ENCODE results near the gene METTL17.
"Not testable (repeated sequence)": the region's sequence is repeated elsewhere in the genome, so short reads cannot be mapped to it uniquely, and the experiment has no call there.

Gene METTL17

DNA sequence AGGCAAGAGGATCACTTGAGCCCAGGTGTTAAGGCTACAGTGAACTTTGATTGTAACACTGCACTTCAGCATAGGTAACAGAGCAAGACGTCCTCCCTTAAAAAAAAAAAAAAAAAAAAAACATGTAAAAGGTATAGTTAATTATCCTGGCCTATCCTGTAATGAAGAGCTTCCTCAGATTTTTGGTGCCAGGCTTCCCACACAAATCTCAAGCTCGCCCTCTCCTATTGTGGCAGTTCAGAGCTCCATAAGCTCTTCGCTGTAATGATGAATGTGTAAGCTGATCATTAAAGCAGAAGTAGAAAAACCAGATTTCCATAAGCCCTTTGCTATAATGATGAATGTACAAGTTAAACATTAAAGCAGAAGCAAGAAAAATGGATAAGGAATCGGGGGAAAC lies 7.3 kb downstream of the METTL17 start:
- DNase-seq (ENCODE audit: low spot score): no peak

DNA sequence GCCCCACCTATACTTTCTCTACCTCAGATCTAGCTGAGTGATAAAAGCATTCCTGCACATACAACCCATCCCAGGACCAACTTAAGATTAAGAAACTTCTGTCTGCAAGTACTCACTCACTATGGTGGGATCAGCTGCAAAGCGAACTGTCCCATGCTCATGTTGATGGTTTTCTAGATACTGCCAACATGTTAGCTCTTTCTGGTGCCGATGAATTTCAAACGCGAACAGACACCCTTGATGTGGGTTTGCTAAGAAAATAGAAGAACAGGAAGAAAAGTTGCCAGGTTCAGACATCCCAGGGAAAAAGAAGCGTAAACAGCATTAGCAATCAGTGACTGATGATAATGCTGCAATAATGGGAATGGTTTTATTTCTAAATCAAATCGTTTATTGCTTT lies 7.8 kb downstream of the METTL17 start:
- no peak for DNase-seq (ENCODE audit: low spot score)

GRCh38 chr14:20998139-20998538 lies 8.4 kb downstream of the METTL17 start:
- DNase-seq (ENCODE audit: low spot score): no peak

GRCh38 chr14:20998674-20999366 lies 9.0 kb downstream of the METTL17 start, which contains the start of gene SLC39A2:
Gene SLC39A2, plus strand, starts transcription at chr14:20999293. Its CDS starts 154 bp downstream, at chr14:20999447.
- no peak for DNase-seq (ENCODE audit: low spot score)

- no peak for DNase-seq (ENCODE audit: low spot score)
These were observed 9.8 kb downstream of the METTL17 start for GRCh38 chr14:20999591-20999990.

GRCh38 chr14:21001218-21001617 lies 11.4 kb downstream of the METTL17 start:
- DNase-seq (ENCODE audit: low spot score): no peak

DNA sequence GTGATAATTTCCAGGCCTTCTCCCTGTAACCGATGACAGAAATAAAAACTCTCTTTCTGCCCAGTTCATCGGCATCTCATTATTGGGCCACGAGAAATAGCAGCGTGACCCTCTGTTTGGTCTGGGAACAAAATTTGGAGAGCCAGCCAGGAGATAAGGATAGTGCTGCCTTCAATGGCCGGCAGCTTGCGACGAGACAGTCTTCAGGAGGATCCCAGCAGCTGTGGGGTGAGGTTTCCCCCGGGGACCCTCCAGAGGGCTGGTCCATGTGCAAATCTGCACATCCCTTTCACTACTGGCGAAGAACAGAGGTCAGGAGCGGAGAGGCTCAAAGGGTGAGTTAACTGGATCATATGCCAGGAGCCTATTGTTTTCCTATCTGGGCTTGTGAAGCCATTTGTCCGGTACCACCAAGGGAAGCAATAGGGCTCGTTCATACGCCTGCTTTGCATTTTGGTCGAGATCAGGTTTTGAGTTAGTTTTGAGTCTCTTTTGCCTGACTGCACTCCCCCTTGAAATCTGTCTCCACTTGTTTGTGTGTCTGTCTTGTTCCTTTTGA lies 14.1 kb downstream of the METTL17 start:
- DNase-seq (ENCODE audit: low spot score): no peak

DNA sequence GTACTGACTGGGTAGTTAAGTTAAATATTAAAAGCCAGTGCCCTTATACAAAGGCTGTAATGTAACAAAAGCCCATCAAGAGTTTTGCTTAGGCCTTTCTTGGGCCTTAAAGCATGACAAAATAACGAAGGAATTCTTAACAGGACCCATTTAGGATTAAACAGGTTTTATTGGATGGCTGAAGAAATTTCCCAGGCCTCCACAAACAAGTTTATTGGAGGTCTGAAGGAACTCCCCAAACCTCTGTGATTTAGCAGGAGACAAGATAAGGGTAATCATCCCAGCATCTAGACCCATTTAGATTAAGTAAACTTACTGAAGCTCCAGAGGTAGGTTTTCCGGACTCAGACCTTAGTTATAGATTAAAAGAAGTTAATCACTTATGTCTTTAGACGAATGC lies 19.9 kb downstream of the METTL17 start:
- not testable (repeated sequence) for DNase-seq (ENCODE audit: low spot score)

DNA sequence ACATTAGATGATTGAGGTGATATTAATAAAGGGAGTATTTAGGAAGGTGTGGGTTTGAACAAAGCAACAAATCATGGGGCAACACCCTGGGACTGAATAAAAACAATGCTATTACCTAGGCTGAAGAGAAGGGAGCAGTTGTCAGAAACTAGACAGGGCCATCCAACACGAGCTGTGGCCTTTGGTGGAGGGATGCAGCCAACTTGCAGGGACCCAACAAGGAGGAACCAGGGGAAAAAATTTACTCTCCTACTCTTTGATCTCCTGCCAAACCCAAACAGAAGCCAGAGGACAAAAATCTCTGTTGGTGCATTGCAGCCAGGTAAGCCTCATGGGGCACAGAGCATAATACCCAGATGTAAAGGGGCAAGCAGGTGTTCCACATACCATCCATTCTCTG lies 21.4 kb downstream of the METTL17 start:
- DNase-seq (ENCODE audit: low spot score): no peak

GRCh38 chr14:21014761-21015190 lies 25.0 kb downstream of the METTL17 start:
- peak; percentile 76 for DNase-seq (ENCODE audit: low spot score)

DNA sequence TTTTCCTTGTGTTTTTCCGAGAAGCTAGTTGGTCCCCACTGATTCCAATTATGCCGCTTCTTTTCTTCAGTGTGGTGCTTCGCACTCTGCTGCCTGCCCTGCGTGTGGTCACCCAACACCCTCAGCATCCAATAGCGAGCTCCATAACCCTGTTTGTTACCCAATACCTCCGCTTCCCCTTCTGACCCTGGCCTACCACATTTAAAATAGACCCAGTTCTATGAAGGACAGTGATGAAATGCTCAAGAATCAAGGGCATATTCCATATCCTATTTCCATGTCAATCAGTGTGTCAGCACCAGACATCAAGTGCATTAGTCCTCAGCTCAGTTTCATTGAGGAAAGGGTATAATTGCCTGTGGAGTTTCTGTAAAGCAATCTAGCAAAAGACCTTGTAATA lies 25.5 kb downstream of the METTL17 start:
- no peak for DNase-seq (ENCODE audit: low spot score)

DNA sequence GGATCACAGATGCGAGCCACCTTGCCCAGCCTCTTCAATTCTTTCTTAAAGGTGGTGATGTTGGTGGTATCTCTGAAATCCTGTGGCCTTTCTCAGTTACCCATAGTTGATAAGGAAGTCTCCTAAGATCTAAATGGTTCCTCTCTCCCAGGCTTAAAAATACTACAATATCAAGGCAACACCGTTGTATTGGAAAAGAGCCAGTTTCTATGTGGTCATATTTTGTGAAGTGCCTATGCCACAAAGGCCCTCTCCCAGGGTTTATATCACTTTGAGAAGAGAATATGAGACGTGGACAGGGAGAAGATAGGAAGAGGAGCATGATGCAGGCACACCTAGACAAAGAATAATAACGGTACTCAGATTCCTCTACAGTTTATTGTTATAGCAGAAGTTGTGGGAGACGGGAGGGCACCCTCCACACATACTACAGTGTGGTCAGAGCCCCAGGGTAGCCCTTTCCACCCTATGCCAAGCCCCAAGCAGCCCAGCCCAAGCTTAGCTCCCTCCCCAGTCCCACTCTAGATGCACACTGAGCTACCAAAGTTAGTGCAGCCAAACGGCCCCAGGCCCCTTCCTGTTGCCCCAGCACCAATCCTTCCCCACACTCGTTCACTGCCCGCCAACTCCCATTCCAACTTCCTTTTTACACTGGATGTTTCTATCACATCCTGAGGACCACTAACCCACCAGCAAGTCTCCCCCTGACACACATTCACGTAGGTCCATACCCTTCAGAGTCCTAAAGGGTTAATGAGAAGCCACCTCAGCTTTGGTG lies 26.8 kb downstream of the METTL17 start:
- DNase-seq (ENCODE audit: low spot score): no peak

- no peak for DNase-seq (ENCODE audit: low spot score)
These were observed 27.9 kb downstream of the METTL17 start for GRCh38 chr14:21017528-21018245.

DNA sequence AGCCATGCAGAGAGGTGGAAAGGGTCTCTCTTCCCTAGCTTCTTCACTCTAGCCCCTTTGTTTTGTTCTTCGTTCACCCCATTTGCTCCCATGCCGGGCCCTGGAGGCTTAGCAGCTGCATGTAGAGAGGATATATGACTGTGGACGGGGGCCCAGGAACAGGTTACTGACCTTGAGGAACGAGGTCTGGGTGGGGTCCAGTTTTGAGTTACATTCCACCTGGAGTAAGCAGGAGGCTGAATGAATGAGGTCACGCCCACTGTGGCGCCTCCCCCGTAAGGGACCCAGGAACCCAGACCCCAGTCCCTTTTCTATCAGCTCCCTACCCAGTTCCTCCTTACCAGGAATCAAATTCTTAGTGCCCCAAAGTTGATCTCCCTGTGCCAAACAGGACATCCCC lies 28.5 kb downstream of the METTL17 start:
- DNase-seq (ENCODE audit: low spot score): no peak

DNA sequence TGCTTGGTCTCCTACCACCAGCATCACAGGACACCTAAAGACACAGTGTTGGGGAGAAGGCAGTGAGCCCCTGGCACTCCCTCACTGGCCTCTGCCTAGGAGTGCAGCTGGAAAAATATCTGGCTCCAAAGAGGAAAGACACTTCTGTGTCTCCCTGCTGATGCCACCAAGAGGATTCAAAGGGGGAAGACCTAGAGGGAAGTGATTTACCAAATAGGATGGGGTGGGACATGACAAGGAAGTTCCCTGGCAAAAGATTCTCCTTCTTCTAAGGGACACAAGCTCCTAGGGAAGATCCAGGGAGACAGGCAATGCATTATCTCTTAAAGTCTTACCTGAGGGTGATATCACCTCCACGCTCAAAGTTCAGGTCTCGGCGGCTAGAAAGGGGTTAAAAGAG lies 29.0 kb downstream of the METTL17 start:
- DNase-seq (ENCODE audit: low spot score): no peak

- DNase-seq (ENCODE audit: low spot score): no peak
These were observed 29.6 kb downstream of the METTL17 start for GRCh38 chr14:21019366-21019765.

DNA sequence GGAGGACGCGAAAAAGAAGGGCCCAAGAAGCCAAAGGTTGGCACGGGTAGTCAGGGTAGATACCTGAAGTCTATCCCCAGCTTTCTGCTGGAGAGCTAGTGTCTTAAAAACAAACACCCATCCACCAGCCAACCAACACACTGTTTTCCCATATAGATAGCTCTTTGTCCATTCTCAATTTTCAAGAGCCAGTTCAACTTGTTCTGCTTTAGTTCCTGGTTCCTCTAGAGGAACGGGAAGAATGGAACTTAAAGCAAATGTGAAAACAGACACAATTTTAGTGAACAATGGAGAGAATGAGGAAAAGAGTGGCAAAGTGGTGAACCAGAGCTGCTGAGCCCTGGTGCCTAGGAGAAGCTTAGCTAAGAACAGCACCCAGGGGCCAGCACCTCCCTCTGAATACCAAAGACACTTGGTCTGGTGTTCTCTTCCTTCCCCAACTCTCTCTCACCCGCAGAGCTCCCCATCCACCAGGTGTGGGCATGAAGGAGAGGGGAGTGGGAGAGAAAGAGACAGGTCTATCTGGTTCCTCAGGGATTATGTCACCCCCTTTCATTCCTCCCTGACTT lies 31.3 kb downstream of the METTL17 start:
- no peak for DNase-seq (ENCODE audit: low spot score)

- DNase-seq (ENCODE audit: low spot score): no peak
These were observed 32.9 kb downstream of the METTL17 start for GRCh38 chr14:21022686-21023085.

GRCh38 chr14:21023174-21023573 lies 33.4 kb downstream of the METTL17 start:
- no peak for DNase-seq (ENCODE audit: low spot score)

DNA sequence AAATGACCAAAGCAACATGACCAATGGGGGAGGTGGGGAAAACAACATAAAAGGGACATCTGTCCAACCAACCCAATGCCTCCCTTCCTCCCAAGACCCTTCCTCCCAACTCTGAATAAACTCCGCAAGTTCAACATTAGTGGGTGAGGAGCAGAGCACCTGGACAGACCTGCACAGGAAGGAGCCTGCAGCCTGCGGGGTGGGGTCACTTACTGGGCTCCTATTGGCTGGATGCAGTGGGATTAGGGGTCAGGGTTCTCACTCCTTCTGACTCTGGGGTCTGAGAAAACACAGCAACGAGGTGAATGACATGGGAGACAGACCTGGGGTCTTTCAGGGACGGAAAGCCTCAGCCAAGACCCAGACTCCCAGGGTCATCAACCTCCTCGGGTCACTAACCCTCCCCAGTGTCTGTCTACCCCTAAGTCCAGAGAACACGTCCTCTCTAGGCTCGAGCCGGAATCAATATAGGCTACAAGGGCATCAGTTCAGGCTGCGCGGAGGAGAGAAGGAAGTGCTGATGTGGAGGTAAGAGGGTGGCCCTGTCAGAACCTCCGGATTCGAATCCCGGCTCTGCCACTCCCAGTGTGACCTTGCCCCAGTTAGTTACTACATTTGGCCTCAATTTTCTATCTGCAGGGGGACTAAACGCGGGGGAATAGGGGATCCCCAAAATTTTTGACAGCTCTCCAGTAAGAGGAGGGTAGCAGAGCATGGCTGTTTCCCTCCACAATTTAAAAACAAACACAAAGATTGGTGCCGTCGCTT lies 34.2 kb downstream of the METTL17 start:
- DNase-seq (ENCODE audit: low spot score): peak; percentile 43

DNA sequence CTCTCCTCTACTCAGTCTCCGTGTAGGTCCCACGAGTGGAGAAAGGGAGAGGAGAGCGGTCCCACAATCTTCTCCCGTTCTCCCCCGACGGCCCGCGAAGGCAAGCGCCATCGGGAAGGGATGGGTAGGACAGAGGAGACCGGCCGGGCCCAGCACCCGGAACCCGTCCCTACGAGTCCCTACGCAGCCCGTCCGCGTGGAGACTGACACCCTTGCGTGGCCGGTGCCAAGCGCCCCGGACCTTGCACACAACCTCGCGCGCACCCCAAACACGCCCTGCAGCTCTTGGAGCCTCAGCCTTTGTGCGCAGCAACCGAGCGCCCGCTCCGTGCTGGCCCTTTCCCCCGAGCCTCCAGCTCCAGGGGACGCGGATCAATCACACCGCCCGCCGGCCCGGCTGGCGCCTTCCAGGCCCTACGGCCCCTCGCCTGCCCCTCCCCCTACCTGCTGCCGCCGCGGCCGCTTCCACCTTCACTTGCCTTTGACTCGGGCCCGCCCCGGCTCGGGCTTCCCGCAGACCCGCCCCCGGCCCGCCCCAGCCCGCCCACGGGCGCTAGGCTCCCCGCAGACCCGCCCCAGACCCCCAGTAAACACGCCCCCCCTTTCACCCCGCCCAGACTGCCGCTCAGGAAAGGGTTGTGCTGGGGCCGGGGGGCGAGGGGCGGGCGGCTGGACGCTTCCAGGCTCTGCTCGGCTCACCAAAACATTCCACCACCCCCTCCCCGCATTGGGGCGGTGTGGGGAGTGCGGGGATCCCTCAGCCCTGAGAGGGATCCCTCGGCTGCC lies 35.0 kb downstream of the METTL17 start, which contains the start of gene NDRG2:
Gene NDRG2 (minus strand): TSS at position 477 of the 786 bp plus-strand sequence. CDS start 1,746 bp downstream, outside the sequence.
- peak; percentile 81 for DNase-seq (ENCODE audit: low spot score)

All from HuH-7.5 (cell line).